GM18517 (cell line): ENCODE results near the gene C11orf24.
A peak's percentile ranks its signal among the peaks of the same experiment; 100 is the strongest.

ENCODE experiments used
- ATAC-seq: cut with Tn5 transposase; IDR thresholded peaks from one replicate; pipeline ENCODE4 v1.9.1; 2021; ENCODE audit warnings: mild to moderate bottlenecking, moderate library complexity; ENCODE audit not compliant: unreplicated experiment

C11orf24 gene

DNA sequence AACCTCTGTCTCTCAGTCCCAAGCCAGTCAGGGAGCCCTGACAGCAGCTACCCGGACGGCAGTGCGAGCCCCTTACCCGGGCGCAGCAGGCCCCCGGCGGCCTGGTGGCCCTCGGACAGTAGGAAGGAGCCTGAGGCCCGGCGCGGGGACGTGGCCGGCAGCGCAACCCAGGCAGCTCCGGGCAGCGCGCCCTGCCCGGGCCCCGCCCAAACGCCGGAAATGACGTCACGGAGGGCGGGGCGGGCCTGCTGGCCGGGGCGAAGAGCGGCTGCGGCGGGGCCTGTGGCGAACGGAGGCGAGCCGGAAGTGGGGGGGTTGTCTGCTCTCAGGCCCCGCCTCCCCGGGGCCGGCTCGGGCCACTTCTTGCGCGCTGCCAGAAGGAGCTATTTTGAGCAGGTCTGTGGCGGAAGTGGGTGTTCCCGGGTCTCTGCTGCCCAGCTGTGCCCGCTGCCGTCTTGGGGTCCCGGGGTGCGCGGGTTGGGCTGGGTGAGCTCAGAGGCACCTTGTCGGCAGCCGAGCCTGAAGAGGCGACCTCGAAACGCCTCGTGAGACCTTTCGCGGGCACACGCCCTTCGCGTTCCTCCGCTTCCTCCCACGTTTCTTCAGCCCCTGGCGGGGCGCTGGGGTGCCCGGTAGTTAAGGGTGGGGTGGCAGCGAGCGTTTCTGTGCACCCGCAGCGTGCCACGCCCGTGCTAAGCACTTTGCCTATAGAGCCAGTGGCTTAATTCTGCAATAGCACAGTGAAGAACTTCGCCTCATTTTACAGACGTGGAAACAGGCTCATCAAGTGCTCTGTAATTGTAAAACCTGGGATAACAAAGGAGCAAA lies at the start of gene C11orf24:
TSS of gene C11orf24 (minus strand) at position 193 of the 828 bp plus-strand sequence. CDS start 8,206 bp downstream, outside the sequence.
- peak; percentile 64 for ATAC-seq

DNA sequence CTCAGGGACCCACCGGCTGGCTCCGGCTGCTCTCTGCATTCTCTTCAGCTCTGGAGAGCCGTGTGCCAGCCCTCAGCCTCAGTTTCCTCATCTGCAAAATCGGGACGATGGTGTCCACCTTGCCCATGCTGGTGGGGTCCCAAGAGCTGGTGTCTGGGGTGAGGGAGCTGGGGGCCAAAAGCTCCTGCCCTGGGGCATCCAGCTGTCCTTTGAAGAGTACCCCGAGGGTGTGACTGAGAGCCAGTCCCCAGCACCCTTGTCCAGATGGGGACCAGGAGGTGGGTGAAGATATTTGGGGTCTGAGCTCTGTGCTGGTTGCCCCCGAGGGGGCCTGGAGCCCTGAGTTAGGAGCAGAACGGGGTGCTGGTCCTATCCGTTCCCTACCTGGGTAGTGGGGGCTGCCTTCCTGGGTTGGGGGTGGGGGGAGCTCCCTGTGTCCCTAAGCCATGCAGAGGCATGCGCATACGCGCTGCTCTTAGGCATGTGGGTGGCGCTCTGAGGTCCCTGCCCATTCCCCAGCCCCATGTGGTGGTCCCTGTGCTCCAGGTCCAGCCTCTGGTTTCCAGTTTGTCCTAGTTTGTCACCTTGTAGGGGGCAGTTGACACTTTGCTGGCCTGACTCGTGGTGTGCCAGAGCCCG lies 45.5 kb upstream of the C11orf24 start:
- ATAC-seq = no peak

DNA sequence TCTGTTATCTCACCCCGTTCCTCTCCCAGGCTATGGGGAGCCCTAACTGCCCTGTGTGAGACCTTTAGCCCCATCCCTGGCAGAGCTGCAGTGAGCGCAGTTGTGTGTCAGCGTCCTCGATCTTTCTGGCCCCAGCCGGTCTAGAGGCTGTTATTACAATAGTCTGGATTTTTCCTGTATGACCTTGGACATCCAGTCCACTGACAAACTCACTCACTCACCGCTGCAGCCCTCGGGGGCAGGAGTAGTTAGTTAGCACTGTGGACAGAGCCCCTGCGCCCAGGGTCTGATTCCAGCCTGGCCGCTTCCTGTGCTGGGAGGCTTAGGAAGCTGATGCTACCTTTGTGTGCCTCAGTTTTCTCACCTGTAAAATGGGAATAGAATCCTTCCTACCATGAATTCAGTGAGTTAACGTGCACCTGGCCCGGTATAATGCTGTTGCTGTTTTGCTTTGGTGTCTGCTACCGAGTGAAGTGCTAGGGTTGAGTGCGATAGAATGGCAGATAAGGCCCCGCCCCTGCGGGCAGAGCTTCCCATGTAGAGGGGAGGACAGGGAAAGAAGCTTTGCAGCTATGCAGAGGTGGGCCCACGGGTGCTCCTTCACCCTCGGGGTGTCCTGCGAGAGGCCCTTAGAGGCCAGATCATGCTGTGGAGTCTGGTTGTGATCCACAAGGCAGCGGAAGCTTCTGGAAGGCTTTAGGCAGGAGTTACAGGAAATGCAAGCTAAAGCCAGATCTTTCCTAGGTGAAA lies 43.6 kb upstream of the C11orf24 start:
- ATAC-seq = no peak

DNA sequence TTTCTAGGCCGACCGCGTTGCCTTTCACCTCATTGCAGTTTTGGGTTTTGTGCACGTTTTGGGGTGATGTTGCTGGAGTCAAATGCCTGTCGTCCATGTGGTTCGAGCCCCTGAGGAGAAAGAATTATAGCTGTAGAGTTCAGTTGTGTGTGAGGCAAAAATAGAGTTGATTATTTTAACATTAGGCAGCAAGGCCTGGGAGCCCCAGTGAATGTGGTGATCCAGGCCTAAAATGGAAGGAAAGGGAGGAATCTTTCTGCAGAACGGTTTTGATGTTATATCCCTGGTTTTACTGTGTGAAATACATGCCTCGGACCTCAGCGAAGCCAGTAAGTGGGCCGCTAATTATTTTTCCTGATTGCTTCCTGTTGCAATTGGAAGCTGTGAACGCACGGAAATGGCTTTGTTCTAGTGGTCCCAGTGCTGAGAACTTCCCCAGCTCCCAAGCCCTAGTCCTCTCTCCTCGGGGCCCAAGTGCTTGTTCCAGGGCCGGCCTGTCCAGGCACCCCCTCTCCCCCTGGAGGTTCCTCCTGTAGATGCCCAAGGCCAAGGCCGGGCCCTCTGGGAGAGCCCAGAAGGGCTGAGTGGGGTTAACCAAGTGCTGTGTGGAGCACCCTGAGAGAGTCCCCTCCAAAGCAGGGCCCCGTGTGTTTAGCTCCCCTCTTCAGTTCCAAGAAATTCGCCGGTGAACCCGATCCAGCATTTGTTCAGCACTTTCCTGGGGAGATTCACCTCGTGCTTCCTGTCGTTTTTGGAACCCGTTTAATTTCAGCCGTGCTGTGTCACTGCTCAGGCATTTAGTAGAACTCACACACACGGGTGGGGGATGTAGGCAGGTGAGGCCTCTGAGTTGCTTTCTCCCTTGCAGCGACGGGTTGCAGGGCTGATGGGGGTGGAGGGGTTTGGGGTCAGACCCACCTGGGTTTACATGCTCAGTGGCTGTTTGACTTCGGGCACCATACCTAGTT lies 42.7 kb upstream of the C11orf24 start:
- ATAC-seq = no peak

DNA sequence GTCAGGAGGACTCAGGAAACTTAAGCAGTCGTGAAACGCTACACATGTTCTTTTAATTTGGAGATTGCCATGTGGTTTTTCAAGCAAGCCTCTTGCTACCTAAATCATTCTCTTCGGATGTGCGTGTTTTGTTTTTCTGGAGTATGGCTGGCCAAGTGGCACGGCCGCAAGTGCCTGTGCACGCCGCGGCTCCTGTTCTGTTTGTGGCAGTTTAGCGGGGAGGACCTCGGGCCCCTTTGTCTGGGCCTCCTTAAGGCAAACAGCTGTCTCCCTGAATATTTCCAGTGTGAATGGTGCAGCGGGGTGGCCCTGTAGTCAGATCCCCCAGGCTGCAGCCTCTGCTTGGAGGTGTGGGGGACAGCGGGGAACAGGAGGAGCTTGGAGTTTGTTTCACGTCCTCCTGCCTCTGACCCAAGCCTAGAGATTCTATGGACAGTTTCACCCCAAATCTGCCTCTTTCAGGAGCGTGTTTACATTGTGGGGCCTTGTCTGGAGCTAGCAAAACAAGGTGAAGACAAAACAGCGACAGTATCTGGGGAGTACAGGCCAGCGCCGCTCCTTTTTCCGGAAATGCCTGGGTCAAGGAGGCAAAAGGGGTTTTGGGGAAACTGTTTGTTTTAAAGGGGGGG lies 41.9 kb upstream of the C11orf24 start:
- ATAC-seq = no peak

DNA sequence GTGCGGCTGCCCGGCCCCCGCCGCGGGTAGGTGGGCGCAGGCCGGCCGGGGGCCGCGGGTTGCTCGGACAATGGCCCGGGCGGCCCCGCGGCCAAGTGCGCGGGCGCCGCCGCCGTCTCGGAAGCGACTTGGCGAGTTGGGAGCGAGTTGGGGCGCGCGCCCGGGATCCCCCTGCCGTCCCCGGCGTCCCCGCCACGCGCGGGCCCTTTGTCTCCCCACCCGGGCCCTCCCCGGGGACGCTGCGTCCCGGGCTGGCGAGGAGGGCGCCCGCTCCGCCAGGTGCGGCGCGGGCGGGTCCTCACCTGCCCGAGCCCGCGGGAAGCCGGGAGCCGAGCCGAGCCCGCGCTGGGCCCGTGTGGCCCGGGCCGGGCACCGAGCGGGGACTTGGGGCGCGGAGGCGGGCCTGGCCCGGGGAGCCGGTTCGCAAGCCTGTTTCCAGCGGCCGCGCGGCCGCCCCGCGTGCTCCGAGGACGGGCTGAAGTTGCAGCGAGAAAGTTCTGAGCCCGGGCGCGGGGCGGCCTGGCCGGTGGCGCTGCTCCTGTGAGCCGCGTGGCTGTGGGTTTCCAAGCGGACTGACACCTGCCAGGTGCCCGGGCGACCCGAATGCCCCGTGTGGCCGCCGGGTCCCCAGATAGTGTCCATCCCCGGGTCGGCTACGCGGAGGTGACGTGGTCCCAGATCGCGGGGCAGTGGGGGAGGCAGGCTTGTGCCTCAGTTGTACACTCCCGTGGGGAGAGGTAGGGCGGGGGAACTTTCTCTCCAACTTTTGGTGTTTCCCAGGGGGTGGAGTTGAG lies 41.2 kb upstream of the C11orf24 start:
- ATAC-seq = no peak

DNA sequence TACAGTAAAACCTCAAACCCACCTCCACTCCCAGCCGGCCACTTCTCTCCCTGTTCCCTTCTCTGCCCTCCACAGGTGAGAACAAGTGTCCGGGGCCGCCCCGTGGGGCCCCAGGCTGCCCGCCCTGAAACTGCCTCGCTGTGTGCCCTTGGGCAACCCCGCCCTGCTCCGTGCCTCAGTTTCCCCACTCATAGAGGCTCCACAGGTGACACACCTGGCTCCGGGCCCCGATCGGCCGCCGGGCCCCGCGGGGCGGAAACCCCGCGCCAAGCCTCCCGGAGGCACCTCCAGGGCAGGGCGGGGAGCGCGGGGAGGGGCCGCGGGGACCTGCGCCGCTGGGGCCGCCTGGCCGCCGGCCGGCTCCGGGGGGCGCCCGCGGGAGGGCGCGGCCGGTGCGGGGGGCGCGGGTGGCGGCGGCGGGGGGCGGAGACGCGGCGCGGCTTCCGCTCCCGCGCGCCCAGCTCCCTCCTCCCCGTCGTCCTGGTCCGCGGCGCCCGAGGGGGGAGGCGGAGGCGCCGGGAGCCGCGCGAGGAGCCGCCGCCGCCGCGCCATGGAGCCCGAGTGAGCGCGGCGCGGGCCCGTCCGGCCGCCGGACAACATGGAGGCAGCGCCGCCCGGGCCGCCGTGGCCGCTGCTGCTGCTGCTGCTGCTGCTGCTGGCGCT lies 40.5 kb upstream of the C11orf24 start, which contains the start of gene LRP5:
TSS of gene LRP5 (plus strand) at position 475 of the 663 bp plus-strand sequence. CDS start at position 599, 124 bp downstream.
- no peak for ATAC-seq

DNA sequence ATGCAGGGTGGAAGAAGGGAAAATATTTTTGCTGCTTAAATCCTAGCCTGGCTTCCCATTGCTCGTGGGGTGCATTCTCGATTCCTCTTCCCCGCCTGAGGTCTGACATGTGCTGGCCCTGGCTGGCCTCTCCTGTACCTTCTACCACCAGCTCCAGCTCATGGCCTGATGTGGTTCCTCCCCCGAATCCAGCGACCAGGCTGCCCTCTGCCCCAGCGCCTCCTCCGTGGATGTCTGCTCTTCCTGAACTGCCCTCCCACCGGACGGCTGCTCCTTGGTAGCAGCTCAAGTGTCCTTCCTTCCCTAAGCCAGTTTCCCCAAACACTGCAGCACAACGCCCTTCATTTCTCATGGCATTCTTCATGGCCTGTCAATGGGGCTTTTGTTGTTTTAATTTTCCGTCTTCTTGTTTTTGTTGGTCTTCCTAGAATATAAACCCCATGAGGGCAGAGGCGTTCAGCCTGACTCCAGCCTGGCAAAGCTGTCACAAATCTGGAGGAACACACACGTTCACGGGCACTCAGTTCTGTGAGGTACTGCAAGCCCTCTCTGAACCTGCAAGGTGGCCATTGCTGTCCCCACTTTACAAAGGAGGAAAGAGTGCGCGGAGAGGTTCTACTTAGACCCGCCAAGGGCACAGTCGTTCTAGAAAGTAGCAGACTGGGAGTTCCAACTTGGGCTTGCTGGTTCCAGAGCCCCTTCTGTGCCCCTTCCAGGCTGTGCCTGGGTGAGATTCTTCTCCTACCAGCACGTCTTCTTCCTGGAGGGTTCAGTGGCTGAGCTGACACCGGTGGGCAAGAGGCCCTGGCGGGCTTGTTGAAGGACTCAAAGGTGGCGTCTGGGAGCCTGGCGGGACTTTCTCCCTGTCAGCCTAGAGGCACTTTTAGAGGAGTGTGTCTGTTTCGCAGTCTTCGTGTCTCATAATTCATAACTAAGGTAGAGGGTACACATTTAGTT lies 39.7 kb upstream of the C11orf24 start:
- no peak for ATAC-seq

DNA sequence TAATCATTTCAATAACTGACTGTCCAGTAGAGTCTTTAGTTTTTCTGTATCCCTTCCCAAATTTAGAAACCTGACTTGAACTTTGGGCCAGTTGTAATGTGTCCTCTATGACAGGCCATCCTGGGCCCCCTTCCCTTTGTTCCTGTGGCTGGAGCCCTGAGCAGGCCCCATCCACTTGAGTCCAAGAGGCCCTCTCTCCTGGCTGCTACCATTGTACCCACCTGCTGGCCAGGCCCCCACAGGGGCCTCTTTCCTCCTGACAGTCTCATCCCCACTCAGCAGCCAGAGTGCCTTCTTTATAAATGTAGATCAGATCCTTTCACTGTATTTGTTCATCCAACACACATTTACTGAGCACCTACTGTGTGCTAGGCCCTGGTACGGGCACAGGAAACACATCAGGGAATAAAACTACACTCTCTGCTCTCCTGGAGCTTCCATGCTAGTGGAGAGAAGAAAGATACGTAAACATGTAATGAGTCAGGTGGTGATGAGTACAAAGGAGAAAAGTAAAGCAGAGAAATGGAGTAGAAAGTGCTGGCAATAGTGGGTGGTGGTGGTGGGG lies 37.9 kb upstream of the C11orf24 start:
- no peak for ATAC-seq

DNA sequence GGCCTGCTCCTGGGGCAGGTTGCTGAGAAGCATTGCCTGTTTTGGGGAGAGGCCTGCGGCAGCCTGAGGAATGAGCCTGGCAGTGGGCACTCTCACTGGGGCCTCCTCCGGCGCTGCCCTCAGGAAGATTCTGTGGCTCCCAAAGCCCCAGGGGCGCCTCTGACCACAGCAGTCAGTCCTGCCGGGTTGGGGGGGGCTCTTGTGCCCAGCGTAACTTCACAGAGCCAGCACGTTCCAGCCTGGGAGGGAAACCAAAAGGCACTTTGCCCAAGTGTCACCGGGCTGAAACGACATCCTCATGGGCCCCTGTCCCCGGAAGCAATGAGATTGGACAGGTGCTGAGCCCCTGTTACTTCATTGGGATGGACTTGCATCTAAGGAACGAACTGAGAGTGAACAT lies 36.3 kb upstream of the C11orf24 start:
- ATAC-seq = no peak

DNA sequence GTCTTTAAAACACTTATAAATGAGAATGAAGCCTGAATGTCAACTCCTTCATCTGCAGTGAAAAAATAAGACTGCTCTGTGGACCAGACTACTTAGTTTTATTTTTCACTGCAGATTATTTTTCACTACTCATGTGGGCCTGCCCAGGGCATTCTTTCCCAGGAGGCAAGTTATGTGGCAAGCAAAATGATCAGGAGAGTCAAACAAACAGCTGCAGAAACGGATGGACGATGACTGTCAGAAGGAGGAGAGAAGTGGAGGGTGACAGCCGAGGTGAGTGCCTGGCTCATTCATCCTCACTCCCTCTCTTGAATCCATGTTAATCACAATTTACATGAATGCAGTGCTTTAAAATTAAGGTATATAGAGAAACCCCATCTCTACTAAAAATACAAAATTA lies 34.9 kb upstream of the C11orf24 start:
- no peak for ATAC-seq

DNA sequence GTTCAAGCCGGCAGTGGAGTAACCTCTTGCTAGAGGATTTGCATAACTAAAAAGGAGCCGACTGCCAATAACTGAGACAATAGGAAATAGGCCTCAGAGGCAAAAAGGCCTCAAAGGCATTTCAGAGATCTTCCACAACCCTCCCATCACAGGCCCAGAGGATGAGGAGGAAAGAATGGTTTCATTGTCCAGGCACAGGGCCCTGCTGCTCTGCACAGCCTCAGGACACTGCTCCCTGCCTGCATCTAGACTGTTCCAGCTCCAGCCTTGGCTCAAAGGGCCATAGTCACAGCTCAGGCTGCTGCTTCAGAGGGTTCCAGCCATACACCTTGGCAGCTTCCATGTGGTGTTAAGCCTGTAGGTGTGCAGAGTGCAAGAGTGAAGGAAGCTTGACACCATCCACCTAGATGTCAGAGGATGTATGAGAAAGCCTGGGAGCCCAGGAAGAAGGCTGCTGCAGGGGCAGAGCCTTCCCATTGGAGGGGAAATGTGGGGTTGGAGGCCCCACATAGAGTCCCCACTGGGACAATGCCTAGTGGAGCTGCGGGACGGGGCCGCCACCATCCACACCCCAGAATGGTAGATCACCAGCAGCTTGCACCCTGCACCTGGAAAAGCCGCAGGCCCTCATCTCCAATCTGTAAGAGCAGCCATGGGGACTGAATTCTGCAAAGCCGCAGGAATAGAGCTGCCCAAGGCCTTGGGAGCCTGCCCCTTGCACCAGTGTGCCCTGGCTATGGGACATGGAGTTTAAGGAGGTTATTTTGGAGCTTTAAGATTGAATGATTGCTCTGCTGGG lies 32.4 kb upstream of the C11orf24 start:
- no peak for ATAC-seq

DNA sequence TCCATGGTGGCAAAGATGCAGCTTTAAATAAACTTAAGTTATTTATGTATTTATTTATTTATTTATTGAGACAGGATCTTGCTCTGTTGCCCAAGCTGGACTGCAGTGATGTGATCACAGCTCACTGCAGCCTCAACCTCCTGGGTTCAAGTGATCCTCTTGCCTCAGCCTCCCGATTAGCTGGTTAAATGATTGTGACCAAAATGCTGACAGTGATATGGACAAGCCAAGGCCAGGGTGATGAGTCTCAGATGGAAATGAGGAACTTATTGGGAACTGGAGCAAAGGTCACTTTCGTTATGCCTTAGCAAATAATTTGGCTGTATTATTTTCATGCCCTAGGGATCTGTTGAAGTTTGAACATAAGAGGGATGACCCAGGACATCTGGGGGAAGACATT lies 31.3 kb upstream of the C11orf24 start:
- ATAC-seq = no peak

DNA sequence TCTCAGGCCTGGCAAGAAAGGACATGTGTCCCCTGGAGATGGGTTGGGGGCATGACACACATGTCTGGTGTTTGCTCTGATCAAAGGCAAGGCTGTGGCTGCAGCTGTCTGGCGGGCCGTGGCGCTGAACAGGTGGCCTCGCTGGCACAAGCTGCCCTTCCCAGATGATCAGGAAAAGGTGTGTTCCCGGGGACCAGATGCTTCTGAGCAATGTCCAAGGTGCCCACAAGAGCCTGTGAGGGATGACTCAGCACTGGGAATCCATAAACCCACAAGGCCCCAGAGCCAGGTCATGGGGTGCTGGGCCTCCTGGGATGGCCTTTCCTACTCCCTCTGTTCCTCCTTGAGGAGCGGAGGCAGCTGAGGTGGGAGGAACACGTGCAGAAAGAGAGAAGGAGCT lies 30.9 kb upstream of the C11orf24 start:
- no peak for ATAC-seq

DNA sequence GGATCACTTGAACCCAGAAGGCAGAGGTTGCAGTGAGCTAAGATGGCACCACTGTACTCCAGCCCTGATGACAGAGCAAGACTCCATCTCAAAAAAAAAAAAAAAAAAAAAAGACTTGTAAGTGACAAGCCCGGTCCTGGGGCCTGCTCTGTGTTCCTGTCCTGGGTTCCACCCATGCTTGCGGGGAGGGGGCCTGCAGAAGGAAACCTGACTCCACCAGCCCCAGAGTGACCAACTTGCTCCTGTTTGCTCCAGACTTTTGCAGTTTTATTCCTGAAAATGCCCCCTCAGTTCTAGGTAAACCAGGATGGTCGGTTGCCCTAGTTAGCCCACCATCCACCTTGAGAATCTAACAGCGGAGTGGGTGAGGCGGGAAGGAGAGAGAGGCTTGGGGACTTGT lies 30.5 kb upstream of the C11orf24 start:
- no peak for ATAC-seq

DNA sequence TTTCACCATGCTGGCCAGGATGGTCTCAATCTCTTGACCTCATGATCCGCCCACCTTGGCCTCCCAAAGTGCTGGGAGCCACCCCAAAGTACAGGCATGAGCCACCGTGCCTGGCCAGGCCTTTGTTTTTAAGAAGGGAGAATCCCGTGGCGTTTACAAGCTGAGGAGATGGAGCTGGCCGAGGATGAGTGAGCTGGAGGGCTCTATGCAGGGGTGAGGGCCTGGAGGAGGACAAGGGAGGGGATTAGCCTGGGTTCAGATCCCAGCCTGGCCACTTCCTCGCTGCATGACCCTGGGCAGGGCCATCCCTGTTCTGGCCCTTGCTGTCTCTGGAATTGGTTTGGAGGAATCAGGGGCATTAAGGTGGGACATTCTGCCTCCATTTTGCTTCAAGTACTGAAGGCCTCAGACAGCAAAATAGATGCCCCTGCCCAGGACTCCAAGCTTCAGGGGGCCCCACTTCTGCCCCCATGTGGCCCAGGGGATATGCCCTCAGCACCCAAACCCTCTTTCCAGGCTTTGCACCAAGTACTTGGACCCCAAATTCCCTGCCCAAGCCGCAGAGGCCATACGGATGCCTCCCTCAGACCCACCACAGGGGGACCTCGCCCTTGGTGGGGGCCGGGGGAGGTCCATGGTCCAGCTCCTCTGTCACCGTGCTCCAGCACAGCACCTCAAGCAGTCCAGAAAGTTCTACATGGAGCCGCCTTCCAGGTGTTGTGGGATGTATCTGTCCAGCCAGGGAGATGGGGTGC lies 28.5 kb upstream of the C11orf24 start:
- no peak for ATAC-seq
